ENCODE measurements around the gene ADGRB3.

GRCh38 chr6:68838571-68838970 lies 203.5 kb downstream of the ADGRB3 start:
- TF ChIP-seq POLR2AphosphoS5 (IDR thresholded peaks at IDR 0.05): no peak
- no peak for TF ChIP-seq CTCF (IDR thresholded peaks at IDR 0.05)
- no peak for TF ChIP-seq POLR2A (IDR thresholded peaks at IDR 0.05)
